Measurements from ENCODE around the gene ALX4. TPM values are rescaled to one million over a fixed set of nuclear protein-coding genes. Genes with fewer than 3 reads are reported as not detected.

Gene ALX4
- total RNA-seq, 3 donors from 2014 or later (not counting 1 experiment from before 2014, with no cell fraction given) = not detected

DNA sequence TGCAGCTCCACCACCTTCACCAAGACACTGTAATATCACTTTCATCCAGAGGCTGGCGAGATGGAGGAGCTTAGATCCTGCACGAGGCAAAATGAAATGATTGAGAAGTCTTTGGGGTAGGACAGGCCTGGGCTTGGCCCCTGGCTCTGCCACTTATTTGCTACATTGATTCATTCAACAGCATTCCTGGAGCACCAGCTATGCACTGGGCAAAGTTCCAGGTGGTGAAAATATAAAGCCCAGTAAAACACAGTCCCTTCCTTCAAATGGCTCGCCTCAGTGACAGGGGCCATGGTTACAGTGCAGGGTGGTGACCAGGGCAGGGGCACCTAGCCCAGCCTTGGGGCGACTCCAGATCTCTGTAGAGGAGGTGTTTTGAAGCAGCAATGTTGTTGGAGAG lies 19.7 kb downstream of the ALX4 start:
- Mint-ChIP-seq H3K9me3 (no peaks in the 10 kb centered on the region), H3K27ac (no peak overlapping the region), H3K4me3 (no peak overlapping the region), H3K4me1 (peaks cover 0 to 4% of the 10 kb centered on the region in 2 donors), H3K27me3 (ENCODE audit: low read depth in 2 of 2) (peaks cover 0 to 2% of the 10 kb centered on the region in 2 donors), H3K36me3 (no peaks in the 10 kb centered on the region)
- no peak overlapping the region for H3K4me3 ChIP-seq (ENCODE audit: low read length)
- intact Hi-C loops (cut with micrococcal nuclease) = no loop called here
- no peak overlapping the region for H3K27ac ChIP-seq (ENCODE audit: low read length)
- TF ChIP-seq, protein P1, sequence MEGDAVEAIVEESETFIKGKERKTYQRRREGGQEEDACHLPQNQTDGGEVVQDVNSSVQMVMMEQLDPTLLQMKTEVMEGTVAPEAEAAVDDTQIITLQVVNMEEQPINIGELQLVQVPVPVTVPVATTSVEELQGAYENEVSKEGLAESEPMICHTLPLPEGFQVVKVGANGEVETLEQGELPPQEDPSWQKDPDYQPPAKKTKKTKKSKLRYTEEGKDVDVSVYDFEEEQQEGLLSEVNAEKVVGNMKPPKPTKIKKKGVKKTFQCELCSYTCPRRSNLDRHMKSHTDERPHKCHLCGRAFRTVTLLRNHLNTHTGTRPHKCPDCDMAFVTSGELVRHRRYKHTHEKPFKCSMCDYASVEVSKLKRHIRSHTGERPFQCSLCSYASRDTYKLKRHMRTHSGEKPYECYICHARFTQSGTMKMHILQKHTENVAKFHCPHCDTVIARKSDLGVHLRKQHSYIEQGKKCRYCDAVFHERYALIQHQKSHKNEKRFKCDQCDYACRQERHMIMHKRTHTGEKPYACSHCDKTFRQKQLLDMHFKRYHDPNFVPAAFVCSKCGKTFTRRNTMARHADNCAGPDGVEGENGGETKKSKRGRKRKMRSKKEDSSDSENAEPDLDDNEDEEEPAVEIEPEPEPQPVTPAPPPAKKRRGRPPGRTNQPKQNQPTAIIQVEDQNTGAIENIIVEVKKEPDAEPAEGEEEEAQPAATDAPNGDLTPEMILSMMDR (IDR thresholded peaks at IDR 0.05) = no peak
- no peaks in the 10 kb centered on the region for H3K36me3 ChIP-seq (ENCODE audit: control insufficient read depth, insufficient read depth, low read length)
- 67% methylated on average over 3 of the region's 4 CpGs for WGBS (ENCODE audit: insufficient coverage)
- ATAC-seq = no peak
- H3K9me3 ChIP-seq (ENCODE audit: control insufficient read depth, insufficient read depth, low read length) = no peaks in the 10 kb centered on the region
- no peak for DNase-seq
- no peaks in the 10 kb centered on the region for H3K4me1 ChIP-seq (ENCODE audit: control insufficient read depth, insufficient read depth, low read length)
- H3K27me3 ChIP-seq (ENCODE audit: control insufficient read depth, insufficient read depth, low read length) = no peaks in the 10 kb centered on the region

DNA sequence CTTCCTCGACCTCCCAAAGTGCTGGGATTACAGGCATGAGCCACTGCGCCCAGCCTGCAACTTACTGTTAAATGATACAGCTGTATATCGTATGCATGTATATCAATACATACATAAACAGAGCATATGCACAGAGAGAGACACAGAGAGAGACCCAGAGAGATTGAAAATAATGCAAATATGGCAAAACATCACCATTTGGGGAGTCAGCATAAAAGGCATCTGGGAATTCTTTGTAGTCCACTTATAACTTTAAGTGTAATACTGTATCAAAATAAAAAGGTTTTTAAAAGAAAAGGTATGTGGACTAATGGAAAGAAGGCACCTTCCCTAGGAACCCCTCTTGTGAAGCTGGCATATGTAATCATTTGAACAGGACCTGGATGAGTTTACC lies 21.8 kb downstream of the ALX4 start:
- Mint-ChIP-seq H3K36me3 (no peaks in the 10 kb centered on the region), H3K4me3 (no peak overlapping the region)
- TF ChIP-seq, protein P1 (IDR thresholded peaks at IDR 0.05) = no peak

GRCh38 chr11:44286911-44287310 lies 23.0 kb downstream of the ALX4 start:
- Histone ChIP-seq H3K27me3 (ENCODE audit: control insufficient read depth, insufficient read depth, low read length) (no peaks in the 10 kb centered on the region), H3K4me3 (ENCODE audit: low read length) (no peak overlapping the region), H3K27ac (ENCODE audit: low read length) (no peak overlapping the region), H3K36me3 (ENCODE audit: control insufficient read depth, insufficient read depth, low read length) (no peaks in the 10 kb centered on the region), H3K4me1 (ENCODE audit: control insufficient read depth, insufficient read depth, low read length) (no peaks in the 10 kb centered on the region), H3K9me3 (ENCODE audit: control insufficient read depth, insufficient read depth, low read length) (no peaks in the 10 kb centered on the region)
- intact Hi-C loops (cut with micrococcal nuclease) = loop anchor here (1.0 to 5.0 kb wide), 3 partner anchors 251 to 625 kb away; no protein-coding TSS in a partner anchor
- no peak overlapping the region for H3K4me3 Mint-ChIP-seq
- no peaks in the 10 kb centered on the region for H3K27me3 Mint-ChIP-seq (ENCODE audit: low read depth in 2 of 2)
- H3K9me3 Mint-ChIP-seq = no peaks in the 10 kb centered on the region
- H3K36me3 Mint-ChIP-seq = no peaks in the 10 kb centered on the region
- peaks cover 0 to 4% of the 10 kb centered on the region in 2 donors for H3K4me1 Mint-ChIP-seq
- no peak overlapping the region for H3K27ac Mint-ChIP-seq
- DNase-seq = no peak
- TF ChIP-seq, protein P1 (IDR thresholded peaks at IDR 0.05) = no peak
- 84% methylated on average over 10 of the region's 11 CpGs for WGBS (ENCODE audit: insufficient coverage)
- ATAC-seq = no peak

More for the DNA sequence above, 21.8 kb downstream of the ALX4 start:
- H3K4me1 ChIP-seq (ENCODE audit: control insufficient read depth, insufficient read depth, low read length) = no peaks in the 10 kb centered on the region
- H3K27me3 ChIP-seq (ENCODE audit: control insufficient read depth, insufficient read depth, low read length) = no peaks in the 10 kb centered on the region
- Mint-ChIP-seq H3K9me3 (no peaks in the 10 kb centered on the region), H3K27ac (no peak overlapping the region), H3K27me3 (ENCODE audit: low read depth in 2 of 2) (peaks cover 0 to 2% of the 10 kb centered on the region in 2 donors), H3K4me1 (peaks cover 0 to 4% of the 10 kb centered on the region in 2 donors)
- no peak overlapping the region for H3K4me3 ChIP-seq (ENCODE audit: low read length)
- H3K36me3 ChIP-seq (ENCODE audit: control insufficient read depth, insufficient read depth, low read length) = no peaks in the 10 kb centered on the region
- 90% methylated on average over 3 of the region's 3 CpGs for WGBS (ENCODE audit: insufficient coverage)
- DNase-seq (no peak), ATAC-seq (no peak)
- H3K9me3 ChIP-seq (ENCODE audit: control insufficient read depth, insufficient read depth, low read length) = no peaks in the 10 kb centered on the region
- intact Hi-C loops (cut with micrococcal nuclease) = loop anchor here (5.0 kb wide), 1 partner anchor 624 kb away; no protein-coding TSS in a partner anchor
- no peak overlapping the region for H3K27ac ChIP-seq (ENCODE audit: low read length)
